GM21515 (cell line): ENCODE results near the gene PDCD7.

Source experiments
- ATAC-seq: cut with Tn5 transposase; IDR thresholded peaks from one replicate; pipeline ENCODE4 v1.9.1; 2021; ENCODE audit not compliant: unreplicated experiment

PDCD7 gene

GRCh38 chr15:65092911-65093792, 40.5 kb downstream of the PDCD7 start:
- ATAC-seq: no peak

GRCh38 chr15:65091946-65092770, 41.5 kb downstream of the PDCD7 start:
- no peak for ATAC-seq

- no peak for ATAC-seq
Measured at GRCh38 chr15:65089206-65089824, 44.3 kb downstream of the PDCD7 start.

GRCh38 chr15:65088643-65089021, 45.0 kb downstream of the PDCD7 start:
- no peak for ATAC-seq

GRCh38 chr15:65087873-65088642, 45.5 kb downstream of the PDCD7 start:
- ATAC-seq: no peak

GRCh38 chr15:65087411-65087810, 46.2 kb downstream of the PDCD7 start:
- ATAC-seq: no peak

- ATAC-seq: no peak
Measured at GRCh38 chr15:65086680-65087111, 46.9 kb downstream of the PDCD7 start.

- no peak for ATAC-seq
Measured at GRCh38 chr15:65085990-65086679, 47.5 kb downstream of the PDCD7 start.

- ATAC-seq: no peak
Measured at GRCh38 chr15:65085207-65085753, 48.3 kb downstream of the PDCD7 start.

GRCh38 chr15:65084500-65085206, 49.0 kb downstream of the PDCD7 start:
- no peak for ATAC-seq

GRCh38 chr15:65083262-65083701, 50.3 kb downstream of the PDCD7 start:
- no peak for ATAC-seq

GRCh38 chr15:65082303-65082953, 51.2 kb downstream of the PDCD7 start:
- no peak for ATAC-seq

- no peak for ATAC-seq
Measured at GRCh38 chr15:65081758-65082157, 51.9 kb downstream of the PDCD7 start.

- ATAC-seq: no peak
Measured at GRCh38 chr15:65081270-65081669, 52.3 kb downstream of the PDCD7 start.

- ATAC-seq: no peak
Measured at GRCh38 chr15:65079580-65079979, 54.0 kb downstream of the PDCD7 start.

- no peak for ATAC-seq
Measured at GRCh38 chr15:65077981-65078352, 55.6 kb downstream of the PDCD7 start.

GRCh38 chr15:65077291-65077980, 56.2 kb downstream of the PDCD7 start:
- no peak for ATAC-seq
